ENCODE data around the gene CHPF2.
A peak's percentile ranks its signal among the peaks of the same experiment; 100 is the strongest.

Gene CHPF2

DNA sequence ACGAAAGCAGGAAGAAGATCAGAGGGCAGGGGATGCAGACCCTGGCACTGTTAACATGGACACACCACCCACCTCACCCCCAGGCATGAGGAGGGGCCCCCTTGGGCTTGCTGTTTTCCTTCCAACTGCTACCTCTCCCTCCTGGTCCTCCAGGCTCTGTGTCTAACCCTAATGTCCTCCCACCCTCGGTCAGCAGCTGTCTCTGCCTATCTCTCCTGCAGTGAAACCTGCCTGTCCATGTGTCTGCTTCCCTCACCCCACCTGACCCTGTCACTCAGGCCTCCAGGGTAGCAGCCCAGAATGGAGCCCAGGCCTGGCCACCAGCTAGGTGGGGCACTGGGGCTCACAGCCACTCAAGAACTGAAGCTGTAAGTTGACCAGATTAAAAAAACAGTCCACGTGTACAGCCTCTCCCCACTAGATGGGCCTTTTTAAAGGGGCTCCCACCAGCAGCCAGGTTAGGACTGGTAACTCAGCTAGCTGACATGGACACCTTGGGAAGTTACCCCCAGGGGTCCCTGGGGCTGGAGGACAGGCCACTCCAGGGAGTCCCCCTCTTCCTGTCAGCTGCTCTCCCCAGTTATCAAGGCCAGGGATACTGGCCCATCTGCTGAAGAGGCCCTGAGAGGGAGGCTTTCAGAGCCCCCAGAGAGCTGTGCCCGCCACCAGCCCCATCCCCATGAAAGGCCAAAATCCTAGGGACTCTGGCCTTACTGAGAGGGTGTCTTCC lies 14.7 kb downstream of the CHPF2 start:
- DNase-seq, result no peak

DNA sequence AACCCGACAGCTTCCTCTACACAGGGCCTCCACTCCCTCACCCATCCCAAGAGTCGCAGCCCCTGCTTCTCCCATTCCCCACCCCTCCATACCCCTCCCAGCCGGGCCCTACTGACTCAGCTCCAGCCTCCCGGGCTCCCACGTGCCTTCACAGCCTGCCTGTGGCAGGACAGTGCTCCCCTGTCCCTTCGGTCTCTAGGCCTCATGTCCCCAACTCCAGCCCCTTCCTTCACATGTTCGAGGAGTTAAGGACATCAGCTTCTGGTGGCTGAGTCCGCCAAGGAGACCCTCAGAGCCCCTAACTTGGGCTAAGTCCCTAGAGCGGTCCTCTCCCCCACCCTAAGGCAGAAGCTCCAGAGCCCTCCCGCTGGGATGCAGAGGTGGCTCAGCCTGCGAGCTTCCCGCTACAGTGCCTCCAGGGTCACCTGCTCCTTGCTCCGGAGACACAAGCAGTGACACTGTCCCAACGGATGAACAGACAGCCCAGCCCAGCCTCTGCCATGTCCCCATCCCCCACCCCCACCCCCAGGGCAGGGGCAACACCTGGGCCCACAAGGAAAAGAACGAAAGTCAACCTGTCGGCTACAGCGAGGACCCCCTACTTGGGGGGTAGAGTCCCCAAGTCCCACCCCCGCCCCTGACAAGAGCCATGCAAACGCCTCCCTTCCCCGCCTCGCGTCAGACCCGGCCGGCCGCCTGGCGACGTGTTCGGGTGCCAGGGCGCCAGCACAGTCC lies 15.5 kb downstream of the CHPF2 start:
- no peak for DNase-seq

DNA sequence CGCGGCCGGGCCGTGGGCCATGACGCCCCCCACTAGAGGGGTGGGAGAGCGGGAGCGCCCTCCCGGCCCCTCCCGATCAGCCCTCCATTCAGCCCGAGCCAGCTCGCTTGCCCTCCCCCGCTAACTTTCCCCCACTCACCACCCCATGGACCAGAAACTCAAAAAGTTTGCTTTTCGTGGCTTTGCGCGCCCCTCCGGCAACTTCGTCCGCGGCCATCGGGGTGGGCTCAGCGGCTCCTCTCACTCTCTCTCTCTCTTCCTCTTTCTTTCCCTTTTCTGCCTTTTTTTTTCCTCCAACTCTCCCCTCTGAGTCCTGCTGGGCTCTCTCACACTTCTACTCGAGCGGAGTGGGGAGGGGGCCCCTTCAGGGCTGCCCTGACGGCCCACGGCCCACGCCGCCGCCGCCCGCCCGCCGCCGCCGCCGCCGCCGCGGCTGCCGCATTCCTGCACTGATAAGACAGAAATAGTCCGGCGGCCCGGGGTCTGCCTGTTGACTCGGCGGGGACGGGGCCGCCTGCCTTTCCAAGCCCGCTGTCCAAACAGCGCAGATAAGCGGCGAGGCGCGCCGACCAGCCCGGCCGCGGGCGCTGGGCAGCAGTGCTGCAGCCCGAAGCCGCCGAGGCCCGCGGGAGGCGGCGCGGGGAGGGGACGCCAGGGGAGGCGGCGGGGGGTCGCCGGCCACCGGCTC lies 16.2 kb downstream of the CHPF2 start, which contains the start of gene SMARCD3:
Gene SMARCD3, minus strand, starts transcription at position 349 of the 688 bp plus-strand sequence. Its CDS starts 132 bp downstream, at position 217.
- DNase-seq, result peak; percentile 36

DNA sequence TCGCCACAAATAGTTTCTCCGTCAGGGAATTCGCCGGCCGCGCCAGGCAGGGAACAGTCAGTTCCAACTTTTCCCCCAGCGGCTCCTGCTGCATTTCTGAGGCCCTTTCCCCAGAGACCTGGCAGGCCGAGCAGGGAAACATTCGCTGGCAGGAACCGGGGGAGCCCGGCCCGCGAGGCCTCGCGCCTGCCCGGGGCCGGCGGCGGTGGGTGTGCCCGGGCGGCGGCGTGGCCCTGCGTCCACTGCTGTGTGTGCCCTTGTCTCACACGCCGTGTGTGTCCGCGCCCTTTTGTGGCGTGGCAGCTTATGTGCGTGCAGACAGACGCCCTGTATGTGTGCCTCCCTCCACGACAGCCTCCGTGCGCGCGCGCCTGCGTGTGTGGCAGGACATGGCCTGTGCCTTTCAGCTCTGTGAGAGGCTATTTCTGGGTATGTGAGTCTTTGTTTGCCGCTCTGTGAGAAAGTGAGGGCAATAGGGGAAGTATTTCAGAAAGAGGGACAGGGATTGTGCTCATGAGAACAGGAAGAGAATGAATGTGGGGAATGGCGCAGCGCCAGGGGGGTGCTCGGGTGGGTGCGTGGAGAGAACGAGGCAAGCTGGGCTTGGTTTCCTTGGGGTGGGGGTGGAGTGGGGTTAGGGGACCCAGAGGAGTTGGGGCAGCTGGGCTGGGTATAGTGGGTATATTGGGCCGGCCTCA lies 16.9 kb downstream of the CHPF2 start:
- DNase-seq, result no peak

DNA sequence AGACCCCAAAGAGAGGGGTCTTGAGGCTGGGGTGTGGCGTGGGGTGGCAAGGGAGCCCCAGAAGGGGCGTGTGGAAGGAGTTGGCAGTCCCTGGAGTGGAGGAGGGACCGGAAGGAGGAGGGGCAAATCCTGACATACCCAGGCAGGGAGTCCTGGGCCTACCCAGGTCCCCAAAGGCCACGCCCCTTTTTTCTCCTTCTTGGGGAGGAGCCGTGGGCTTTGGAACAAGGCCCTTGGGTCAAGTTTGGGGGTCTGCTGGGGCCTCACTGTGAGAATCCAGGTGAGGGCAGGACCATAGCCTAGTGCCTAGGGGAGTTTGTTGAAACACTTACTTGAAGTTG lies 17.4 kb downstream of the CHPF2 start:
- no peak for DNase-seq

DNA sequence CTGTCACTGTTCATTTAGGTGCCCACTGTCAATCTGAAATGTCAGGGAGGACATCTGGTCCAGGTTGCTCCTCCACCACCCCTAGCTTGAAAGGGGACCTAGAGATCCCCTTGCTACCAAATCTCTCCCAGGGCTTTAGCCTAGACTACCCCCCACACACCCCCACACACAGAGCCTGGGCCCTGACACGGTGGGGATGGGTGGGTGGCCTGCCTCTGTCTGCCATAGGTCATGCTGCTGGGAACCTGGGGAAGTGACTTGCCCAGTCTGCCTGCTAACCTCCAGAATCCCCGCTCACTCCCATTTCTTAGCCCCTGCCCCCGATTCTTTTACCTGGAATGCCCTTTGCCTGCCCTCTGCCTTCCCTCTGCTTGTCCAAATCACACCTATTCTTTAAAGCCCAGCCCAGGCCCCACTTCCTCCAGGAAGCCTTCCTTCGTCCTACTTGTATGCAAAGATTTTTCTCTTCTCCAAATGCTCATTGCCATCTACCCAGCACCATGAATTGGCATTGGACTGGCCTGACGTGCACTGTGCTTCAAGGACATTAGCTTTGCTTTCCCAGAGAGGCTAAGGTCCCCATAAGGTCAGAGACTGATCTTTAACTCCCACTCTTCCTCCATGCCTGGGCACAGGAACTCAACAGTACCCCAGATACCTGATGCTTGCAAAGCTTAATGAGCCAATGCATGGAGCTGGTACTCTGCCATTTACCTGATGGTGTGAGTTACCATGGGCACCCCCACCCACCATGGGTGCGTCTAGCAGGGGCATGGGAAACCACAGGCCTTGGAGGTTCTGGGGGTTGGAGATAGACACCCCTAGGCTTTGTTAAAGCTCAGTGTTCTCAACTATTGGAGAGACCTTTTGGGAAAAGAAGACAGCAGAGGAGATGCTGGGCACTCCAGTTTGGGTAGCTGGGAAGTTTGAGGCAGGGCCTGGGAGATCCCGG lies 18.2 kb downstream of the CHPF2 start:
- DNase-seq, result no peak

DNA sequence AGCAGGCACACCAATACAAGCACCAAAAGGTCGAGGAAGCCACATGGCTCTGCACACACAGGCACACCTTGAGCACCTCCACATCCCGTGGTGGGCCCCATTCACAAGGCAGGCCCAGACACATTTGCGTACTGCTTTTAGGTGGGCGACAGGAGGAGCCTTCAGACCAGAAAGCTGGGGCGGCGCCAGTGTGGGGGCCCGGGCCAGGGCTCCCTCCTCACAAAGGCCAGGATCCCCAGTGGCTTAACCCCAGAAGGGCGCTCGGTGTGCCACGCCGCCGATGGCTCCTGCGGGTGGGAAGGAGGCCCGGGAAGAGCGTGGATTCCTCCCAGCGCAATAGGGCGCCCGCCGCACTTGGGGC lies 19.0 kb downstream of the CHPF2 start:
- DNase-seq, result no peak

DNA sequence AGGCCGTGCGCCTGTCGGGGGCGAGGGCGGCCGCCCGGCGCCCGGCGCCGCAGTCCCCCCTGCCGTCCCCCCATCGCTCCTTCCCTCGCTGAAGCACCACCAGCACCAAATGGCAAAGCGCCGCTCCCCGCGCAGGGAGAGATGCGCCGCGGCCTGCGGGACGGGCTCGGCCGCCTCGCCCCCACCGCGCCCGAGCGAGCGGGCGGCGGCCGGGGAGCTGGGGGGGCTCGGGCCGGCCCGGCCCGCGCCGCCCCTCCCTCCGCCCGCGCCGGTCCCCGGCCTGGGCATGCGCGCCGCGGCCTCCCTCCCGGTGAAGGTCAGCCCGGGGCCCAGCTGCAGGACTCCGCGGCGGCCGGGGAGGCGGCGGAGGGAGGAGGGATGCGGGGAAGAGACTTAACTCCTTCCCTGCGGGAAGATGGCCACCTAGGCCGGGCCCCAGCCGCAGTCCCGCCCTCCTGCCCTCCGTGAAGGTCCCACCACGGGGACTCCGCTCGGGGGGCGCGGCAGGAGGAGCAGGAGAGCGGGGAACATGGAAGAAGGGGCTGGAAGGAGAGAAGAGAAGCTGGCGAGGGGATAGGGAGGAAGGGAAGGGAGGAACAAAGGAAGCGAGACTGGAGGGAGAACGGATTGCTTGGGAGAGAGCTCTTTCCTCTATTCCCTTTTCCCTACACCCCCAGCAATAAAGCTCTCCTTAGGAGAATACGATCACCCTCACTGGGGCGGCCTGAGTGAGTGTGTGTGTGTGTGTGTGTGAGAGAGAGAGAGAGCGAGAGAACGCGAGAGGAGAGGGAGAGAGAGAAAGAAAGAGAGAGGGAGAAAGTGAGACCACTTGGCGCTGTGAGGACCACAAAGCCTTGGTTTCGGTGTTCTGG lies 19.6 kb downstream of the CHPF2 start:
- DNase-seq, result no peak

DNA sequence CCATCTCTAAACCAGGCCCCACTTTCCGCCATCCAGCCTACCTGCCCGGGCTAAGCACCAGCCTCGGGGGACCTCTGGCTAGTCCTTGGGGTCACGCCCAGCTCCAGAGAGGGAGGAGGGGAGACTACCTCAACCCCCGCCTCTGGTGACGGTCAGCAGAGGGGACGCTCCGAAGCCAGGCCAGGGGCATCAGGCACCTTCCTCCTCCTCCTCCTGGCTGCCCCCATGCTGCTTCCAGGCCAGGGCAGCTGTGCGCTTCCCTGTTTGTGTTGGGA lies 20.2 kb downstream of the CHPF2 start:
- DNase-seq, result no peak

DNA sequence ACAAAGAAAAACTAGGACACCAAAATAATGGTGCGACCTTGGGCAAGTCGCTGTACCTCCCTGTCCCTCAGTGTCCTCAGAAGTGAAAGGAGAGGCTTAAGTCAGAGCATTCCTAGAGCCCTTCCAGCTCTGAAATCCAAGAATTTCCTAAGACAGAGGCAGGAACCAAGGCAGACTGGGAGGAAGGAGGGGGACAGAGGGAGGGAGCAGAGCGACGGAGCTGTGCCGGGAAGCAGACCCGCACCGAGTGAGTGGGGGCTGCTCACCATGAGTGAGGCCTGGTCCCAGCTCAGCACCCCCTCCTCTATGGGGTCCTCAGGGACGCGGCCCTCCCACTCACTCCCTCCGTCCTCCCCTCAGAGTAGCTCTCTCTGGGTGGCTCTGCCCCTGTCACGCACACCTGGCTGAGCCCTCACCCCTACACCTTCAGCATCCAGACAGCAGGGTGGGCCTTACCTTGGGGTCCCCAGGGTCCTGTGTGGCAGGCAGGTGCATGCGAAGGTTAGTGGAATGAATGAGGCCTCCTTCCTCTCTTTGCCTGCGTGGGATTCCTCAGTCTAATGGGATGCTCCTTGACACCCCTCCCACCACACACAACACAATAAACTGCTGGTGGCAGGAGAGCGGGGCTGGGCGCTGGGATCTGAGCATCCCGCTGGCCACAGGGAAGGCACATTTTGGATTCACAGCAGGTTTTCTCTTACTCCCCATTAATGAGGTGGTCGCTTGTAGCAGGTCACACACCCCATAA lies 20.9 kb downstream of the CHPF2 start:
- DNase-seq, result no peak

DNA sequence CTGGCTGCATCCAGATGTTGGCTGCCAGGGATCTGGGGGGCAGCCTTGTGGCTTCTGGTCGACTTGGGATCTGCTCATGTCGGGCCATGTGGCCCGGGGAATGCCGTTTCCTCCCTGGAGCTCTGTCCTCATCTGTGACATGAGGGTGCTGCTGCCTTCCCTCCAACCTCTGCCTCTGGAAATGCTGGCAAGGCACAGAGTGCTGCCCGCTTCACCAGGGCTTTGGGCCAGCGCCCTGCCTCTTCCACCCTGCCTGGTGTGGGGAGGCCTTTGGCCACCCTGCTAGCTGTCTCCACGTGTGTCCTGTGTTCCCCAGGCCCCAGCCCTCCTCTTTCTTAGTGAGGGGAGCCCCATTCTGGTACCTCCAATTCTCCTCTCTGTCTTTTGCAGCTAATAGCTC lies 22.0 kb downstream of the CHPF2 start:
- DNase-seq, result no peak

DNA sequence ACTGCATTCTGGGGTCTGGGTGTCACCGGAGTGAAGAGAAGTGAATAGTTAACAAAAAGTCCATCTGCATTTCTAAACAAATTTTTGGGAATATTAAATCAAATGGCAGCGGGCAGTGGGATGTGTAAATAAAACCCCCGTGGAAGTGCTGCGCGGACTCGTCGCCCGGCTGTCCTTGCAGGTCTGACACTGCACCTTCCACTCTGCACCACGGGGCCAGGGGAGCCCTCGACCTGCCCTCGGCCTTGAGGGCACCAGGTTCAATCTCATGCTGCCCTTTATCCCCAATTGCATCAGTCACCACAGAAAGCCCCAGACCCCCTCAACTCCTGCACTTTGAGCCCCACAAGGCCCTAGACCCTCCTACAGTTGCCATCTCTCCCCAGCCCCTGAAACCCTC lies 22.6 kb downstream of the CHPF2 start:
- no peak for DNase-seq

DNA sequence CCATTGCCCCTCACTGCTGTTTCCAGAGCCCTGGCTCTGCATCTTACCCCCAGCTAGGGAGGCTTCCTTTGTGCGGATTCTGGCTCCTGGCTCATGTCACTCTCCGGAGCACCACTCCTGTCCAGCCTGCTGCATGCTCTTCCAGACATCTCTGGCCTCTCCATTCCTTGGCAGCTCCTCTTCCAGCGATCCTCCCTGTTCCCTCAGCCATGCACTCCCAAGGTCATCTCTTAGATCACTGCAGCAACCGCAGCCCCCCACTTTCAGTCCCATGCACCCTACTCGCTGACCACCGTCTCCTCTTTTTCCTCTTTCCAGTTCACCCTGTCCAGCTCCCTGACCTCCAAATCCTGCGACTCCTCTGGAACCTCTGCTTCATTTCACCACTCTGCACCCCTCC lies 23.1 kb downstream of the CHPF2 start:
- no peak for DNase-seq

DNA sequence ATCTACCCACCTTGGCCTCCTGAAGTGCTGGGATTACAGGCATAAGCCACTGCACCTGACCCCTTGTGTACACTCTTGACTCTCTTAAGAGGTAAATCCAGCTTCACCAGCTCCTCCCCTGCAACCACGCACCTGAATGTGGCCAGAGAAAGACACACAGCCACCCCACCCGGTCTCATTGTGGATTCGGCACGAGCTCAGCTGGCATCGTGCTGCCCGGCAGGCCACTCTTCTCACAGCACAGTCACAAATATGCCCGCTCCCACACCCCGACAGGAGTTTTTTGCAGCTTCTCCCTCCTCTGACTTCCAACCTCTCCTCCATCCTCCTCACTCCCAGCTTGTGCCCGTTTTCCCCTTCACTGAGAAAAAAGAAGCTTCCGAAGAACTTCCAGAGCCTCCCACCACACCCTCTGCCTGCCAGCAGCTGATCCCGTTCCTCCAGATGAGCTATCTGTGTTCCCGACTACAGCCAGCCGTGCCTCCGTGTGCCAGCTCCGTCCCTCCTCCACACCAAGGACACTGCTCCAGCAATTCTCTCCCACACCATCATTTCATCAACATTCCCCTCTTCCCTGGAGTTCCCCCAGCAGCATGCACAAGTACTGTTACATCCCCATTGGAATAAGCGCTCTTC lies 24.2 kb downstream of the CHPF2 start:
- DNase-seq, result no peak

DNA sequence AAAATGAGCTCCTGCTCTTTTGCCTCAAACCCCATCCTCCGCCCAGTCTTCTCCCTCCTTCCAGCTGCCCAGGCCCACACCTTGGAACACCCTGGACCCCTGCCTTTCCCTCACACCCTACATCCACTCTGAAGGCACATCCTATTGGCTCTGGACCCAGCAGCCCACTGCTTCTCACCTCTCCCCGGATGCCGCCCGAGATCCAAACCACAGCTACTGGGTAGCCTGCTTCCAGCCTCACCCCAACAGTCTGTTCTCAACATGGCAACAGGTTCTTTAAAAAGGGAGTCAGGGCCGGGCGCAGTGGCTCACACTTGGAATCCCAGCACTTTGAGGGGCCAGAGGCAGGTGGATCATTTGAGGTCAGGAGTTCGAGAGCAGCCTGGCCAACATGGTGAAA lies 25.7 kb downstream of the CHPF2 start:
- no peak for DNase-seq

DNA sequence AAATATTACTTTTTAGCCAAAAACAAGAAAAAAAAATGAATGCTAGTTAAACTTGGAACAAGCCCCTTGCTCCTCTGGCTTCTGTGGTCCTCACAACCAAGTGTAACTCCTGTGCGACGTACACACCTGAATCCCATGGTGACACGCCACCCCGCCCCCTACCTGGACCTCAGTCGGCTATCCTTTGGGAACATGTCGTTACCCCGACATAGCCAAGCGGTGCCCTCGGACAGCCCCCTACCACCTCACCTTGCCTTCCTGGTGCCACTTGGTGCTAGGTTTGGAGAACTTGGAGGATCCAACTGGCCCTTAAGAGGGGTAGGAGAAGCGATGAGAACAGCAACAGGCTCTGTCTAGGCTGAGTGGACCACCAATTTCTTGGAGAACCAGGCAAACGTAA lies 28.2 kb downstream of the CHPF2 start:
- no peak for DNase-seq

DNA sequence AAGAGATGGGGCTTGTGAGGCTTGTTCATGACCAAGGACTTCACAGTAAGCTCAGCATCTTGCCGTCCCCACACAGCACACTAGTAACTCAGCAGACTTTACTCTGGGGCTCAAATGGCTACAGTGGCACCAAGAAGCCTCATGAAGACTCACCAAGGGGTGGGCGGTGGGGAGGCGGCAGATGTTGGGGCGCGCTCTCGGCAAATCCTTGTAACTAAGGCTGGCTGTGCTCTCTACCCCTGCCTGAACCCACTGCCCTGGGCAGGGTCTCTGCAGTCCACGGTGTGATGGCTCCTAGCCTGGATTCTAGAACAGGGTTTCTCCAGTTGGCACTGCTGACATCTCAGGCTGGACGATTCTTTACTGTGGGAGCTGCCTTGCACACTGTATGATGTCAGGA lies 28.6 kb downstream of the CHPF2 start:
- DNase-seq, result no peak

DNA sequence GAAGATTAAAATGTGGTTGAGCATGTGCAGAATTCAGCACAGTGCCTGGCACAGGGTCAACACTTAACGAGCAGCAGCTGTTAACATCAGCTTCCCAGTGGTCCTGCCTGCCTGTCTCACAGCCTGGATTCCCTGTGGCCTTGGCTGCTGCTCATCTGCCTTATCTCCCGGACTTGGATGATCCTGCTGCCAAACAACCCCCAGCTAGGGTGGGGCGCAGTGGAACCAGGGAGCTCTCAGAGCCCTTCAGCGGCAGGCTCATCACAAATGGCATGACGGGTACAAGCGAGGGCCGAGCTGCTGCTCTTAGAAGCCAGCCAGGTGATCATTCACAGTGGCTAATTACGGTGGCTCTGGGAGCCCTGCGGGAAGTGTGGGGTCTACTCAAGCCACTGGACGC lies 29.2 kb downstream of the CHPF2 start:
- DNase-seq, result no peak

DNA sequence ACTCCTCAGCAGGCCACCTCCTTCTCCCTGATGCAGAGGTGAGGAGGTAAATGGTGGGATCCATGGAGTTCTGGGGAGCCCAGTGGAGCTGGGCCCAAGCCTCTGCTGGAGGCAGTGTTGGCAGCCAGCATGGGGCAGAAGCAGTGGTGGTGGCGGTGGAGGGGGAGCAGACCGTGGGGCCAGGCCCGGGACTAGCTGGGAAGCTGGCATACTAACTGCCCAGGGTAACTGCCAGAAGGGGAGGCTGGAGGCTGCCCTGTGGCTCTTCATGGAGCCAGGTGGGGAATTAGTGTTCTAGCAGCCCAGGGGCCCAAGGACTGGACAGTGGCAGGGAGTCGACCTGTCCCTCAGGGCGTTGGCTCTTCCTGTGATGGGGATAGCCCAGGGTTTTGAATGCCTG lies 32.3 kb downstream of the CHPF2 start:
- DNase-seq, result no peak

DNA sequence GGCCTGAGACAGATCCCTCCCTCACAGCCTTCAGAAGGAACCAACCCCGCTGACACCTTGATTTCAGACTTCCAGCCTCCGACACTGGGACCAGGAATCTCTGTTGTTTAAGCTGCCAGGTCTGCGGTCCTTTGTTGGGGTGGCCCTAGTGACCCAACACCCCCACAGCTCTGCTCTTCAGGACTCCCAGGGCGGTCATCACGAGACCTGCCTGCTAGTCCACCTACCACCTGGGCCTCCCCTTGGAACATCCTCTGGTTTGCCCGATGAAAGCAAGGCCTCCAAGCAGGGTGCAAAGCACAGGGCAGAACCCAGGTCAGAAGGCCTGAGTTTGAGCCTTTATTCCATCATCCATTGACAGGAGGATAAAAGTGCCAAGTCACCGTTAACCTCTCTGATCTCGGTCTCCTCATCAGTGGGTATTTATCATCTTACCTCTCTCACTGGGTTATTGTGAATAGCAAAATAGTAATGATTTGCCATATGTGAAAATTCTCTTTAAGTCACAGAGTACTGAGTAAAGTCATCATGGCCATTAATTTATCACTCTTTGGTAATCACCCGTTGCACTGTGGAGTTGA lies 33.2 kb downstream of the CHPF2 start:
- DNase-seq, result no peak

Measured in NCI-H187 treated with DMSO at 0.1 percent for 48 hours (cell line).